ENCODE measurements around the gene MFN2.
"Not testable (repeated sequence)": the region's sequence is repeated elsewhere in the genome, so short reads cannot be mapped to it uniquely, and the experiment has no call there.

DNA sequence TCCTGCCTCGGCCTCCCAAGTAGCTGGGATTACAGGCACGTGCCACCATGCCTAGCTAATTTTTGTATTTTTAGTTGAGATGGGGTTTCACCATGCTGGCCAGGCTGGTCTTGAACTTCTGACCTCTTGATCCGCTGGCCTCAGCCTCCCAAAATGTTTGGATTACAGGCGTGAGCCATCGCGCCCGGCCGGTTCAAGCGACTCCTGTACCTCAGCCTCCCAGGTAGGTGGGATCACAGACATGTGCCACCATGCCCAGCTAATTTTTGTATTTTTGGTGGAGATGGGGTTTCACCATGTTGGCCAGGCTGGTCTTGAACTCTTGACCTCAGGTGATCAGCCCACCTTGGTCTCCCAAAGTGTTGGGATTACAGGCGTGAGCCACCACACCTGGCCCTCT lies 44.5 kb upstream of the MFN2 start:
- TF ChIP-seq POLR2A (IDR thresholded peaks at IDR 0.05): not testable (repeated sequence)
- TF ChIP-seq, protein P1, sequence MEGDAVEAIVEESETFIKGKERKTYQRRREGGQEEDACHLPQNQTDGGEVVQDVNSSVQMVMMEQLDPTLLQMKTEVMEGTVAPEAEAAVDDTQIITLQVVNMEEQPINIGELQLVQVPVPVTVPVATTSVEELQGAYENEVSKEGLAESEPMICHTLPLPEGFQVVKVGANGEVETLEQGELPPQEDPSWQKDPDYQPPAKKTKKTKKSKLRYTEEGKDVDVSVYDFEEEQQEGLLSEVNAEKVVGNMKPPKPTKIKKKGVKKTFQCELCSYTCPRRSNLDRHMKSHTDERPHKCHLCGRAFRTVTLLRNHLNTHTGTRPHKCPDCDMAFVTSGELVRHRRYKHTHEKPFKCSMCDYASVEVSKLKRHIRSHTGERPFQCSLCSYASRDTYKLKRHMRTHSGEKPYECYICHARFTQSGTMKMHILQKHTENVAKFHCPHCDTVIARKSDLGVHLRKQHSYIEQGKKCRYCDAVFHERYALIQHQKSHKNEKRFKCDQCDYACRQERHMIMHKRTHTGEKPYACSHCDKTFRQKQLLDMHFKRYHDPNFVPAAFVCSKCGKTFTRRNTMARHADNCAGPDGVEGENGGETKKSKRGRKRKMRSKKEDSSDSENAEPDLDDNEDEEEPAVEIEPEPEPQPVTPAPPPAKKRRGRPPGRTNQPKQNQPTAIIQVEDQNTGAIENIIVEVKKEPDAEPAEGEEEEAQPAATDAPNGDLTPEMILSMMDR (IDR thresholded peaks at IDR 0.05): not testable (repeated sequence)
